A172 (cell line): ENCODE data around the gene PROK1. TPM values are rescaled to one million over a fixed set of nuclear protein-coding genes. Genes with fewer than 3 reads are reported as not detected.
A peak's percentile ranks its signal among the peaks of the same experiment; 100 is the strongest.
"Not testable (repeated sequence)": the region's sequence is repeated elsewhere in the genome, so short reads cannot be mapped to it uniquely, and the experiment has no call there.

Experiments used
- DNase-seq: peaks from one replicate; pipeline ENCODE4 v3.0.0-alpha.2; 2015; ENCODE audit warnings: low spot score
- total RNA-seq: library from RNA; depleted of rRNA; stranded (reverse); fragments of >200 nt; shearing (Covaris generic); gene quantifications from 2 replicates; pipeline ENCODE4 v1.2.3, GENCODE V29; 2014

The PROK1 gene
- total RNA-seq, 1 experiment from 2014 or later: not detected

- DNase-seq: peak; percentile 87
These were observed 17.1 kb upstream of the PROK1 start for GRCh38 chr1:110433803-110434202.

- no peak for DNase-seq
These were observed 16.0 kb upstream of the PROK1 start for GRCh38 chr1:110434946-110435345.

GRCh38 chr1:110436635-110437034 lies 14.3 kb upstream of the PROK1 start:
- DNase-seq: peak; percentile 4

GRCh38 chr1:110437645-110438299 lies 13.2 kb upstream of the PROK1 start:
- not testable (repeated sequence) for DNase-seq

GRCh38 chr1:110438893-110439292 lies 12.1 kb upstream of the PROK1 start:
- DNase-seq: no peak

GRCh38 chr1:110439873-110440272 lies 11.1 kb upstream of the PROK1 start:
- not testable (repeated sequence) for DNase-seq

- no peak for DNase-seq
These were observed 10.1 kb upstream of the PROK1 start for GRCh38 chr1:110440877-110441276.

- DNase-seq: no peak
These were observed 9.1 kb upstream of the PROK1 start for GRCh38 chr1:110441888-110442287.

GRCh38 chr1:110443451-110443850 lies 7.5 kb upstream of the PROK1 start:
- no peak for DNase-seq

- DNase-seq: no peak
These were observed 6.4 kb upstream of the PROK1 start for GRCh38 chr1:110444561-110444960.

- no peak for DNase-seq
These were observed 993 bp upstream of the PROK1 start for GRCh38 chr1:110449661-110450651.

GRCh38 chr1:110452330-110452729 lies 1.4 kb downstream of the PROK1 start:
- no peak for DNase-seq

GRCh38 chr1:110453829-110454228 lies 2.9 kb downstream of the PROK1 start:
- DNase-seq: no peak

GRCh38 chr1:110454328-110454727 lies 3.4 kb downstream of the PROK1 start:
- no peak for DNase-seq

- DNase-seq: no peak
These were observed 4.2 kb downstream of the PROK1 start for GRCh38 chr1:110455151-110455550.

- DNase-seq: no peak
These were observed 6.3 kb downstream of the PROK1 start for GRCh38 chr1:110457206-110457605.

- DNase-seq: peak; percentile 66
These were observed 9.6 kb downstream of the PROK1 start for GRCh38 chr1:110460253-110461220.

- no peak for DNase-seq
These were observed 11.1 kb downstream of the PROK1 start for GRCh38 chr1:110462093-110462492.

- DNase-seq: no peak
These were observed 12.0 kb downstream of the PROK1 start for GRCh38 chr1:110462964-110463363.

GRCh38 chr1:110463725-110464124 lies 12.8 kb downstream of the PROK1 start:
- no peak for DNase-seq

- peak; percentile 9 for DNase-seq
These were observed 13.4 kb downstream of the PROK1 start for GRCh38 chr1:110464340-110464739.
